HepG2 (cell line): Measurements from ENCODE around the gene CLDND2. TPM values are rescaled to one million over a fixed set of nuclear protein-coding genes. Genes with fewer than 3 reads are reported as not detected.

Experiments
- ELF3 ChIP-seq: IDR thresholded peaks from 2 replicates; pipeline ENCODE4 v1.6.1; 2016; ENCODE audit warnings: missing genetic modification reagents, missing compliant biosample characterization
- GTF3A ChIP-seq: sonication (generic); formaldehyde crosslinking; conservative IDR thresholded peaks from 2 replicates; pipeline ENCODE4 v1.4.0; 2020; ENCODE audit warnings: mild to moderate bottlenecking, missing genetic modification reagents
- JUND ChIP-seq: sonication (generic); formaldehyde crosslinking; IDR thresholded peaks from 2 replicates; pipeline ENCODE4 v1.8.0; 2022; ENCODE audit warnings: mild to moderate bottlenecking, missing genetic modification reagents
- KDM3A ChIP-seq: IDR thresholded peaks from 2 replicates; pipeline ENCODE4 v1.6.1; 2018; ENCODE audit warnings: low read depth, missing compliant biosample characterization
- MTF2 ChIP-seq: sonication (generic); formaldehyde crosslinking; IDR thresholded peaks from 2 replicates; pipeline ENCODE4 v1.5.0; 2020; ENCODE audit warnings: missing genetic modification reagents, borderline replicate concordance
- PTBP1 ChIP-seq: fragments of 200-400 bp; formaldehyde crosslinking; IDR thresholded peaks from 2 replicates; pipeline ENCODE4 v1.6.1; 2018; ENCODE audit warnings: low read length, low read depth; ENCODE audit not compliant: poor library complexity, severe bottlenecking
- REL ChIP-seq: sonication (generic); formaldehyde crosslinking; conservative IDR thresholded peaks from 2 replicates; pipeline ENCODE4 v1.8.0; 2022; ENCODE audit warnings: mild to moderate bottlenecking, missing genetic modification reagents, moderate library complexity
- SRSF4 ChIP-seq: fragments of 200-400 bp; formaldehyde crosslinking; IDR thresholded peaks from one replicate; pipeline ENCODE4 v1.6.1; 2018; ENCODE audit warnings: mild to moderate bottlenecking, low read depth, low read length, moderate library complexity; ENCODE audit not compliant: poor library complexity, severe bottlenecking
- TEAD3 ChIP-seq: optimal IDR thresholded peaks from 2 replicates; pipeline ENCODE3; 2016; ENCODE audit warnings: borderline replicate concordance
- ZNF160 ChIP-seq: sonication (generic); formaldehyde crosslinking; IDR thresholded peaks from 2 replicates; pipeline ENCODE4 v1.8.0; 2022; ENCODE audit warnings: mild to moderate bottlenecking, inconsistent platforms, missing genetic modification reagents
- ZNF792 ChIP-seq: IDR thresholded peaks from 2 replicates; pipeline ENCODE4 v1.6.1; 2016
- ZNF83 ChIP-seq: sonication (generic); formaldehyde crosslinking; IDR thresholded peaks from 2 replicates; pipeline ENCODE4 v1.4.0; 2020; ENCODE audit warnings: missing genetic modification reagents, mild to moderate bottlenecking, borderline replicate concordance
- polyA plus RNA-seq, 8 experiments: library from polyadenylated mRNA; depleted of rRNA in 3 of 8; stranded (reverse) in 7 of 8; unstranded in 1 of 8; fragments of >200 nt; fragmentation: Illumina TruSeq in 4 of 8; extraction: Trizol in 4 of 8; gene quantifications; 2 replicates each; pipeline versions ENCODE4 v1.2.1 to v1.2.3, GENCODE V29; 2011 to 2016; ENCODE audit warnings: low read depth in 4 of 8, missing spikeins in 1 of 8, mixed read lengths in 1 of 8; ENCODE audit not compliant: insufficient read depth in 1 of 8
- total RNA-seq, 5 experiments: library from RNA; depleted of rRNA; stranded (reverse); fragments of >200 nt; fragmentation: Illumina TruSeq; extraction: Trizol; gene quantifications; 2 replicates each; pipeline ENCODE4 v1.2.3, GENCODE V29; 2016; ENCODE audit warnings: low read depth in 1 of 5
- TF ChIP-seq, protein P1 (sequence below): sonication (generic); formaldehyde crosslinking; IDR thresholded peaks from 2 replicates; pipeline ENCODE4 v1.4.0; 2020; ENCODE audit warnings: mild to moderate bottlenecking, missing genetic modification reagents
- TF ChIP-seq, protein P2 (sequence below): sonication (generic); formaldehyde crosslinking; IDR thresholded peaks from 2 replicates; pipeline ENCODE4 v1.5.0; 2020; ENCODE audit warnings: mild to moderate bottlenecking, missing genetic modification reagents
- TF ChIP-seq, protein P3 (sequence below): sonication (generic); formaldehyde crosslinking; IDR thresholded peaks from 2 replicates; pipeline ENCODE4 v1.4.0; 2020; ENCODE audit warnings: mild to moderate bottlenecking, missing genetic modification reagents
- TF ChIP-seq, protein P4 (sequence below): sonication (generic); formaldehyde crosslinking; IDR thresholded peaks from 2 replicates; pipeline ENCODE4 v1.5.0; 2020; ENCODE audit warnings: missing genetic modification reagents

The CLDND2 gene
- total and polyA plus RNA-seq, 2 of the 13 experiments (the other 11 are each of a cell fraction or from before 2014, with no cell fraction given) = 0.84 to 1.8 TPM

DNA sequence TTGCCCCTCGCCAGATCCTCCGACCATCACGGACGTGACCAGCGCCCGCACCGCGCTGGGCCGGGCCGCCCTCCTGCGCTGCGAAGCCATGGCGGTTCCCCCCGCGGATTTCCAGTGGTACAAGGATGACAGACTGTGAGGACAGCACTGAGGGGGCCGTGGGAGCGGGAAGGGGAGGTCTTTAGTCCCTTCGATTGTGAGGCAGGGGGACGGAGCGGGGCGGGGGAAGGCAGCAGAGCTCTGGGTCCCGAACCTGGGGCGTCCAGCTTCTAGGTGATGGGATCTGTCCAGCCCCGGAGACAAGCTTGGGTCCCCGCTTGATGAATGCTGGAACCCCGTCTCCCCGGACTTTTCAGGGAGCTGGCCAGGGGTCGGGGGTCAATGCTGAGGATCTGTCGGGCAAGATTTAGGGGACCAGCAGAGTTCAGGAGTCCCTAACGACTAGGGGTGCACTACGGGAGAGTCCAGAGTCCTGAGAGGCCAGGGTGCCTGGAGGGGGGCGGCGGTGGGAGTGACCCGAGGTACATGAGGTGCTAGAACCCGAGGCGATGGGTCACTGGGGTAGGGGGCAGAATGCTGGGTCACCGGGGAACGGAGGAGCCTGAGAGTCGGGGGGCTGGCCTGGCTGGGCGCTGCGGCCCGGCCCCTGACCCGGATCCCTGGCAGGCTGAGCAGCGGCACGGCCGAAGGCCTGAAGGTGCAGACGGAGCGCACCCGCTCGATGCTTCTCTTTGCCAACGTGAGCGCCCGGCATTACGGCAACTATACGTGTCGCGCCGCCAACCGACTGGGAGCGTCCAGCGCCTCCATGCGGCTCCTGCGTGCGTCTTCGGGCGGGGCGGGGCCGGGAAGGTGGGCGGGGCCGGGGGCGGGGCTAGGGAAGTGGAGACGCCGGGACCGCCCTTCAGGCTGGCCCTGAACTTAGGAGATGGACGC, 41.5 kb downstream of the CLDND2 start (continued):
- TF ChIP-seq, protein P1, sequence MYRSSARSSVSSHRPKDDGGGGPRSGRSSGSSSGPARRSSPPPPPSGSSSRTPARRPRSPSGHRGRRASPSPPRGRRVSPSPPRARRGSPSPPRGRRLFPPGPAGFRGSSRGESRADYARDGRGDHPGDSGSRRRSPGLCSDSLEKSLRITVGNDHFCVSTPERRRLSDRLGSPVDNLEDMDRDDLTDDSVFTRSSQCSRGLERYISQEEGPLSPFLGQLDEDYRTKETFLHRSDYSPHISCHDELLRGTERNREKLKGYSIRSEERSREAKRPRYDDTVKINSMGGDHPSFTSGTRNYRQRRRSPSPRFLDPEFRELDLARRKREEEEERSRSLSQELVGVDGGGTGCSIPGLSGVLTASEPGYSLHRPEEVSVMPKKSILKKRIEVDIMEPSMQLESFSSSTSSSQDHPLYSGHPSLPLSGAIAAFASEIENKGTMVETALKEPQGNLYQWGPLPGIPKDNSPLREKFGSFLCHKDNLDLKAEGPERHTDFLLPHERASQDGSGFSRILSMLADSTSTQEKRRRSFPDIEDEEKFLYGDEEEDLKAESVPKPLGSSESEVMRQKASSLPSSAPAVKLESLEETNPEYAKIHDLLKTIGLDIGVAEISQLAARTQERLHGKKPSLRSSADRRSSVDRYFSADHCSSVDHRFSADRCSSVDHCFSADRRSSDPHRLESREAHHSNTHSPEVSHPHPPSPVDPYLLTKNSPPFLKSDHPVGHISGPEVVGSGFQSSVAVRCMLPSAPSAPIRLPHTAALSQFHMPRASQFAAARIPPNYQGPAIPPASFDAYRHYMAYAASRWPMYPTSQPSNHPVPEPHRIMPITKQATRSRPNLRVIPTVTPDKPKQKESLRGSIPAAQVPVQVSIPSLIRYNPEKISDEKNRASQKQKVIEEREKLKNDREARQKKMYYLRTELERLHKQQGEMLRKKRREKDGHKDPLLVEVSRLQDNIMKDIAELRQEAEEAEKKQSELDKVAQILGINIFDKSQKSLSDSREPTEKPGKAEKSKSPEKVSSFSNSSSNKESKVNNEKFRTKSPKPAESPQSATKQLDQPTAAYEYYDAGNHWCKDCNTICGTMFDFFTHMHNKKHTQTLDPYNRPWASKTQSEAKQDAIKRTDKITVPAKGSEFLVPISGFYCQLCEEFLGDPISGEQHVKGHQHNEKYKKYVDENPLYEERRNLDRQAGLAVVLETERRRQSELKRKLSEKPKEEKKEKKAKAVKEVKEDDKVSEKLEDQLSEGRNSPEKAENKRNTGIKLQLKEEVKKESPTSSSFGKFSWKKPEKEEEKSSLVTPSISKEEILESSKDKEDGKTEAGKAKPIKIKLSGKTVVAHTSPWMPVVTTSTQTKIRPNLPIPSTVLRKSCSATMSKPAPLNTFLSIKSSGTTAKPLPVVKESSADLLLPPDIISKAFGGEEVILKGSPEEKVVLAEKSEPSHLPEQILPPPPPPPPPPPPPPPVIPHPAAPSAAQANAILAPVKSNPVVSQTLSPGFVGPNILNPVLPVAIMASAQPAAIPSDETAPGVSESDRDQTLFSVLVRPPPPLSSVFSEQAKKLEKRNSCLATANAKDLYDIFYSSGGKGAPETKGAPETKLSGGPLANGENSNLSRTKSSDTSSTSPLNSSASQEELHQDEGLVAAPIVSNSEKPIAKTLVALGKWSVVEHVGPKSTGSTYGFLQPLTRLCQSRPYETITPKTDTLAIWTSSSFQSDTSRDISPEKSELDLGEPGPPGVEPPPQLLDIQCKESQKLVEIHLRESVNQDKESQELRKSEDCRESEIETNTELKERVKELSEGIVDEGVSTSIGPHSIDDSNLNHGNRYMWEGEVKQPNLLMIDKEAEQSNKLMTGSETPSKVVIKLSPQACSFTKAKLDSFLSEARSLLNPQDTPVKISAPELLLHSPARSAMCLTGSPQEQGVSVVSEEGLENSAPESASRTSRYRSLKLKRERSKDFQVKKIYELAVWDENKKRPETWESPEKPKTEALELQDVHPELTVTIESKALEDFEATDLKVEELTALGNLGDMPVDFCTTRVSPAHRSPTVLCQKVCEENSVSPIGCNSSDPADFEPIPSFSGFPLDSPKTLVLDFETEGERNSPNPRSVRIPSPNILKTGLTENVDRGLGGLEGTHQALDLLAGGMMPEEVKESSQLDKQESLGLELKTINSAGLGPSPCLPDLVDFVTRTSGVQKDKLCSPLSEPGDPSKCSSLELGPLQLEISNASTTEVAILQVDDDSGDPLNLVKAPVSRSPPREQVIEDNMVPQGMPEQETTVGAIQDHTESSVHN (CRISPR knock-in tag) = no peak
- TF ChIP-seq, protein P2, sequence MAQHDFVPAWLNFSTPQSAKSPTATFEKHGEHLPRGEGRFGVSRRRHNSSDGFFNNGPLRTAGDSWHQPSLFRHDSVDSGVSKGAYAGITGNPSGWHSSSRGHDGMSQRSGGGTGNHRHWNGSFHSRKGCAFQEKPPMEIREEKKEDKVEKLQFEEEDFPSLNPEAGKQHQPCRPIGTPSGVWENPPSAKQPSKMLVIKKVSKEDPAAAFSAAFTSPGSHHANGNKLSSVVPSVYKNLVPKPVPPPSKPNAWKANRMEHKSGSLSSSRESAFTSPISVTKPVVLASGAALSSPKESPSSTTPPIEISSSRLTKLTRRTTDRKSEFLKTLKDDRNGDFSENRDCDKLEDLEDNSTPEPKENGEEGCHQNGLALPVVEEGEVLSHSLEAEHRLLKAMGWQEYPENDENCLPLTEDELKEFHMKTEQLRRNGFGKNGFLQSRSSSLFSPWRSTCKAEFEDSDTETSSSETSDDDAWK (CRISPR knock-in tag) = no peak
- TF ChIP-seq ZNF792 = no peak
- TF ChIP-seq GTF3A (CRISPR knock-in tag) = no peak
- TF ChIP-seq REL (CRISPR knock-in tag) = no peak
- TF ChIP-seq KDM3A = 0 out of 2 replicates have a peak, but pooled peaks have one; percentile 29
- no peak for TF ChIP-seq SRSF4
- no peak for TF ChIP-seq PTBP1
- TF ChIP-seq TEAD3 (CRISPR knock-in tag) = peak; percentile 21
- no peak for TF ChIP-seq ZNF160 (CRISPR knock-in tag)
- no peak for TF ChIP-seq ELF3 (CRISPR knock-in tag)
- TF ChIP-seq JUND = no peak
- TF ChIP-seq MTF2 (CRISPR knock-in tag) = no peak
- TF ChIP-seq, protein P3, sequence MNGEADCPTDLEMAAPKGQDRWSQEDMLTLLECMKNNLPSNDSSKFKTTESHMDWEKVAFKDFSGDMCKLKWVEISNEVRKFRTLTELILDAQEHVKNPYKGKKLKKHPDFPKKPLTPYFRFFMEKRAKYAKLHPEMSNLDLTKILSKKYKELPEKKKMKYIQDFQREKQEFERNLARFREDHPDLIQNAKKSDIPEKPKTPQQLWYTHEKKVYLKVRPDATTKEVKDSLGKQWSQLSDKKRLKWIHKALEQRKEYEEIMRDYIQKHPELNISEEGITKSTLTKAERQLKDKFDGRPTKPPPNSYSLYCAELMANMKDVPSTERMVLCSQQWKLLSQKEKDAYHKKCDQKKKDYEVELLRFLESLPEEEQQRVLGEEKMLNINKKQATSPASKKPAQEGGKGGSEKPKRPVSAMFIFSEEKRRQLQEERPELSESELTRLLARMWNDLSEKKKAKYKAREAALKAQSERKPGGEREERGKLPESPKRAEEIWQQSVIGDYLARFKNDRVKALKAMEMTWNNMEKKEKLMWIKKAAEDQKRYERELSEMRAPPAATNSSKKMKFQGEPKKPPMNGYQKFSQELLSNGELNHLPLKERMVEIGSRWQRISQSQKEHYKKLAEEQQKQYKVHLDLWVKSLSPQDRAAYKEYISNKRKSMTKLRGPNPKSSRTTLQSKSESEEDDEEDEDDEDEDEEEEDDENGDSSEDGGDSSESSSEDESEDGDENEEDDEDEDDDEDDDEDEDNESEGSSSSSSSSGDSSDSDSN = peak; percentile 23; the same call in 1 of the 2 replicates
- TF ChIP-seq, protein P4, sequence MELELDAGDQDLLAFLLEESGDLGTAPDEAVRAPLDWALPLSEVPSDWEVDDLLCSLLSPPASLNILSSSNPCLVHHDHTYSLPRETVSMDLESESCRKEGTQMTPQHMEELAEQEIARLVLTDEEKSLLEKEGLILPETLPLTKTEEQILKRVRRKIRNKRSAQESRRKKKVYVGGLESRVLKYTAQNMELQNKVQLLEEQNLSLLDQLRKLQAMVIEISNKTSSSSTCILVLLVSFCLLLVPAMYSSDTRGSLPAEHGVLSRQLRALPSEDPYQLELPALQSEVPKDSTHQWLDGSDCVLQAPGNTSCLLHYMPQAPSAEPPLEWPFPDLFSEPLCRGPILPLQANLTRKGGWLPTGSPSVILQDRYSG (CRISPR knock-in tag) = no peak
- no peak for TF ChIP-seq ZNF83
